Spleen (tissue), 7 donors: Measurements from ENCODE around the gene SEZ6L2.

ENCODE experiments used
- CTCF ChIP-seq, 11 experiments: fragments of 200-600 bp in 7 of 11; fragments of 450-650 bp in 4 of 11; sonication (generic) in 4 of 11; IDR thresholded peaks in 8 of 11; conservative IDR thresholded peaks in 3 of 11; 1 replicate in 7 of 11; 2 replicates in 4 of 11; pipeline versions ENCODE4 v1.4.0 to v1.8.0; 2016 to 2021; ENCODE audit warnings: antibody characterized with exemption in 11 of 11, inconsistent platforms in 4 of 11, mild to moderate bottlenecking in 1 of 11
- POLR2A ChIP-seq, 3 donors: fragments of 450-650 bp; IDR thresholded peaks; one replicate each; pipeline ENCODE4 v1.5.1; 2017; ENCODE audit warnings: antibody characterized with exemption in 3 of 3, mild to moderate bottlenecking in 1 of 3
- POLR2AphosphoS5 ChIP-seq, 3 donors: sonication (generic); formaldehyde crosslinking; IDR thresholded peaks; one replicate each; pipeline ENCODE4 v1.5.1; 2017; ENCODE audit warnings: antibody characterized with exemption in 3 of 3
- donor health status: DM: no; HTN: no; CAD: no; lungs with moderate emphysema.
- donor health status: DM: no; HTN: no; CAD: no.
- donor health status: DM: no; HTN: no; CAD: no.

DNA sequence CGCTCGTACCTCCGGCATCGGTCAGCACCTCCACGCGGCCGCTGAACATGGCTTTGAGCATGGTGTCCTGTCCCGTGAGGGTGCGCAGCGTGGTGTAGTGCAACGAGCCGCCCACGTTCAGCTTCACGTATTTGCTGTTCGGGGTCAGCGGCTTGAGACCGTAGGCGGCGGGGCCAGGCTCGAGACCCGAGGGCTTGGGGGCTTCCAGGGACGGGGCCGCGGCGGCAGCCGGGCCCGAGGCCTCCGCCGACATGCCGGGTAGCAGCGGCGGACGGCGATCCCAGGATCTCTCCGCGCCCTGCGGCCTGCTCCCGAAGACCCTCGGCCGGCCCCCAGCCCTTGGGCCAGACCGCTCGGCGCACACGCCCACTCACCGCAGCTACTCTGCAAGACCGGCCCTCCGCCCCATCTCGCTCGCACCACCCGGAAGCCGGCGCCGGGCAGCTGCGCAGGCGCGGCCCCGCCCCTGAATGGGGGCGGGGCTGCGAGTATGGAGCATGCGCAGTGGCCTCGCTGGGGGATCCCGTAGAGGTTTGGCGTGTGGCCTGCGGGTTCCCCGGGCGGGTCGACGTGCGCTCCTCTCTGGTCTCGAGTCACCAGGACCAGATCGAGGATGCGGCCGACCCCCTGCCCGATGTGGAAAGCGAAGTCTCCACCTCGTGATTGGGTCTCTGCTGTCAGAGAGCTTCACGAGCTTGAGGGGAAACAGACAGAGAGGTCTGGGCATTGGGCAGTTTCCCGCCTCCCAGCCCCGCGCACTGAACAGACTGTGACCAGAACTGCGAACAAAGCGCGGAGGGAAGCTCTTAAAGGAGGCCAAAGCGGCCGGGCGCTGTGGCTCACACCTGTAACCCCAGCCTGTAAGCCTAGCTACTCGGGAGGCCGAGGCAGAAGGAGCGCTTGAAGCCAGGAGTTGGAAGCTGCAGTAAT is 26.7 kb upstream of the SEZ6L2 start, which contains the start of gene KCTD13:
- peak; percentile 97 to 98 (median 98) for TF ChIP-seq POLR2AphosphoS5 (IDR thresholded peaks at IDR 0.05)
- peak in 2 of 11 experiments; percentile 3 to 30 for TF ChIP-seq CTCF (IDR thresholded peaks at IDR 0.05 in 8 of 11, conservative IDR thresholded peaks at IDR 0.05 in 3 of 11)
- peak in 2 of 3 donors; percentile 47 to 85 for TF ChIP-seq POLR2A (IDR thresholded peaks at IDR 0.05)
